GM21423 (cell line): ENCODE measurements around the gene SF3B2.
A peak's percentile ranks its signal among the peaks of the same experiment; 100 is the strongest.

Source experiments
- ATAC-seq: cut with Tn5 transposase; IDR thresholded peaks from one replicate; pipeline ENCODE4 v1.9.1; 2021; ENCODE audit warnings: mild to moderate bottlenecking, moderate library complexity; ENCODE audit not compliant: unreplicated experiment

SF3B2 gene

GRCh38 chr11:66047541-66048365 lies 4.4 kb upstream of the SF3B2 start:
- ATAC-seq: no peak

- ATAC-seq: no peak
These were observed 3.4 kb upstream of the SF3B2 start, which contains the start of gene GAL3ST3 for GRCh38 chr11:66048547-66049323. TSS of gene GAL3ST3 (minus strand) at chr11:66049161. CDS start at chr11:66045415, 3,746 bp downstream.

GRCh38 chr11:66050581-66051231 lies 1.5 kb upstream of the SF3B2 start:
- ATAC-seq: no peak

- no peak for ATAC-seq
These were observed 796 bp upstream of the SF3B2 start for GRCh38 chr11:66051371-66051765.

- no peak for ATAC-seq
These were observed 459 bp downstream of the SF3B2 start for GRCh38 chr11:66052664-66052982.

GRCh38 chr11:66055021-66055420 lies 2.9 kb downstream of the SF3B2 start:
- ATAC-seq: no peak

- ATAC-seq: no peak
These were observed 4.3 kb downstream of the SF3B2 start for GRCh38 chr11:66056501-66056900.

- no peak for ATAC-seq
These were observed 8.0 kb downstream of the SF3B2 start for GRCh38 chr11:66059966-66060680.

GRCh38 chr11:66061268-66061667 lies 9.1 kb downstream of the SF3B2 start:
- no peak for ATAC-seq

- no peak for ATAC-seq
These were observed 10.2 kb downstream of the SF3B2 start for GRCh38 chr11:66062408-66062807.

- no peak for ATAC-seq
These were observed 11.7 kb downstream of the SF3B2 start for GRCh38 chr11:66063900-66064299.

- ATAC-seq: no peak
These were observed 12.4 kb downstream of the SF3B2 start for GRCh38 chr11:66064571-66064970.

- no peak for ATAC-seq
These were observed 14.6 kb downstream of the SF3B2 start for GRCh38 chr11:66066751-66067150.

GRCh38 chr11:66067640-66068039 lies 15.5 kb downstream of the SF3B2 start:
- no peak for ATAC-seq

GRCh38 chr11:66068154-66068821 lies 16.1 kb downstream of the SF3B2 start:
- no peak for ATAC-seq

- ATAC-seq: peak; percentile 7
These were observed 17.0 kb downstream of the SF3B2 start for GRCh38 chr11:66068923-66069714.

GRCh38 chr11:66069715-66070603 lies 17.8 kb downstream of the SF3B2 start, which contains the start of gene PACS1:
TSS of gene PACS1 (plus strand) at chr11:66070272. CDS start at chr11:66070487, 215 bp downstream.
- ATAC-seq: peak; percentile 51

GRCh38 chr11:66070604-66071380 lies 18.6 kb downstream of the SF3B2 start:
- peak; percentile 11 for ATAC-seq
